GM19438 (cell line): ENCODE data around the gene GLE1.

Experiments
- ATAC-seq: cut with Tn5 transposase; IDR thresholded peaks from one replicate; pipeline ENCODE4 v1.9.1; 2021; ENCODE audit warnings: low read depth; ENCODE audit not compliant: unreplicated experiment

GLE1 gene

DNA sequence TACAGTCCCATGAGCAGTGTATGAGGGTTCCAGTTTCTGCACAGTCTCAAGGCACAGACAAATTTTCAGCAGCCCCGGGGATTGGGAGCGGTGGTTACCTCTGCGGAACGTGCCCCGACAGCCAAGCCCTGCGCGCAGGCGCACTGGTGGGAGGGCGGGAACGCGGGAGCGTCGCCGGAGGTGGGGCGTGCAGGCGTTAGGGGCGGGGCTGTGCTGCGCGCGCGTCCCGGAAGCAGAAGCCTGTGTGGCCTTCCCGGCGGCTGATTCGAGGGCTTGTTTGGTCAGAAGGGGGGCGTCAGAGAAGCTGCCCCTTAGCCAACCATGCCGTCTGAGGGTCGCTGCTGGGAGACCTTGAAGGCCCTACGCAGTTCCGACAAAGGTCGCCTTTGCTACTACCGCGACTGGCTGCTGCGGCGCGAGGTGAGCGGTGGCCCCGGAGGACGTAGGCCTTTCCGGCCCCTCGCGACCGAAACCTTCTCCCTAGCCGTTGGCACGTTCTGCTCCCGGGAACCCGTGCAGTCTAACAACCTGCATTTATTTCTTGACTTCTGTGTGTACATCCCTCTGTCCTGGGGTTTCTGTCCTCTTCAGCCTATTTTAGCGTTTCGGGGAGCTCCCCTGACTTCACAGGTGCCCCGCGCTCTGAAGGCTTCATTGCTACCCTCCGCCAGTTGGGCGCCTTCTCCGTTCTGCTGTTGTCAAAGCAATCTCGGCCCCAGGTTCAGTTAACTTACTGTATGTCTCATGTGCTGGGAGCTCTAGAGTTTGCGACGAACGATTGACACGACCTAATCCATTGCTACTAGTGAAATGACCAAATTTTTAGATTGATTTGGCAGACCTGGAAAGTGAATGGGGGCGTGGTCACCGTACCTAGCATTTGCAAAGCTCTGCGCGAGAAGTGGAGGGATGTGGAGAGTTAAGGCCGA, at the start of gene GLE1:
Gene GLE1, plus strand, starts transcription at position 235 of the 929 bp plus-strand sequence. Its CDS starts 87 bp downstream, at position 322.
- ATAC-seq, result peak; percentile 90

GRCh38 chr9:128454991-128455390, 49.5 kb upstream of the GLE1 start:
- no peak for ATAC-seq

- ATAC-seq, result peak; percentile 86
Observed at GRCh38 chr9:128455849-128456612, 48.5 kb upstream of the GLE1 start, which contains the start of gene ODF2. Gene ODF2 (plus strand): TSS chr9:128456006. CDS start chr9:128456092, 86 bp downstream.

GRCh38 chr9:128456613-128457061, 47.9 kb upstream of the GLE1 start:
- peak; percentile 49 for ATAC-seq

GRCh38 chr9:128457207-128457606, 47.3 kb upstream of the GLE1 start:
- no peak for ATAC-seq

DNA sequence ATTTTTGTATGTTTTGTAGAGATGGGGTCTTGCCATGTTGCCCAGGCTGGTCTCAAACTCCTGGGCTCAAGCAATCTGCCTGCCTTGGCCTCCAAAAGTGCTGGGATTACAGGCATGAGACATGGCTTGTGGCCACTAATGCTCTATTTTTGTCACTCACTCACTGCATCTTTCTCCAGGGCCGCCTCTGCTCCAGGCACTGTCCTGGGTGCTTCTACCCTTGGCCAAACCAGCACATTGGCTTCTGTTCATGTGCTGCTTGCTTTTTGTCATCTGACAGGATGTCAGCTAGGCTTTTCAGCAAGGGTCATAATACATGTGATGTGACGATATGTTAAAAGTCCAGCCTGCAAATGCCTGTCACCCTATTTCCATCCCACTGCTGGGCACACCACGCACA, 45.5 kb upstream of the GLE1 start:
- ATAC-seq, result no peak

- no peak for ATAC-seq
Observed at GRCh38 chr9:128469070-128469469, 35.4 kb upstream of the GLE1 start.

GRCh38 chr9:128470560-128470959, 34.0 kb upstream of the GLE1 start:
- no peak for ATAC-seq

GRCh38 chr9:128473104-128473503, 31.4 kb upstream of the GLE1 start:
- ATAC-seq, result no peak

- no peak for ATAC-seq
Observed at GRCh38 chr9:128475867-128476266, 28.7 kb upstream of the GLE1 start.

DNA sequence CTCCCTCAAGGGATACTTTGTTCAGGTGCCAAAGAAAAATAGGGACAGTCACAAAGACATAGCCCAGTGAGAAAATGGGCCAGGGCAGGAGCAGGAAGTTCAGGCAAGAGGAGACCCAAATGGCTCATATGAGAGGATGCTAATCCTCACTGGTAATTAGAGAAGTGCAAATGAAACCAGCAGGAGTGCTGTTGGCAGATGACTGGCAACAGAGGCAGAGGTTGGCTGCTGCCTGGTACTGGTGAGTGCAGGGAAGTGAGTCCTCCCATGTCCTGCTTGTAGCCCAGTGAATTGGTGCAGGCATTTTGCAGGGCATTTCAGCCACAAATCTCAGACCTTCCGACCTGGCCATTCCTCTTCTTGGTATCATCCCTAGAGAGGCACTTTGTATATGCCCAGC, 25.3 kb upstream of the GLE1 start:
- ATAC-seq, result no peak

- ATAC-seq, result no peak
Observed at GRCh38 chr9:128481561-128481960, 23.0 kb upstream of the GLE1 start.

DNA sequence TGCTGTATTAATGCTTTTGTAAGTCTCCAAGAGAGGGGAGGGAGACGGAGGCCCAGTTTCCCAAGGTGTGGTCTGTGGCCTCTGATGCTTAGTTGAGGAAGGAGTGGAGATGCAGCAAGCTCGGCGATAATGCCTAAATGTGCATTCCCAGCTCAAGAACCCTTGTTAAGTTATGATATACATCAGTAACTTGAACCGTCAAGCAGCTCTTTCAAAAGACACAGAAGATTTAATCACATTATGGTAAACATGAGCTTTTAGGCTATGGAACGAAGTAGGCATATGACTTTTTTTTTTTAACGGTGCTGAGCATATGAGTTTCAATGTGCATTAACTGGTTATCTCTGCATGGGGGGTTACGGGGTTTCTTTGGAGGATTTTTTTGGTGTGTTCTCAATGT, 22.3 kb upstream of the GLE1 start:
- ATAC-seq, result no peak

DNA sequence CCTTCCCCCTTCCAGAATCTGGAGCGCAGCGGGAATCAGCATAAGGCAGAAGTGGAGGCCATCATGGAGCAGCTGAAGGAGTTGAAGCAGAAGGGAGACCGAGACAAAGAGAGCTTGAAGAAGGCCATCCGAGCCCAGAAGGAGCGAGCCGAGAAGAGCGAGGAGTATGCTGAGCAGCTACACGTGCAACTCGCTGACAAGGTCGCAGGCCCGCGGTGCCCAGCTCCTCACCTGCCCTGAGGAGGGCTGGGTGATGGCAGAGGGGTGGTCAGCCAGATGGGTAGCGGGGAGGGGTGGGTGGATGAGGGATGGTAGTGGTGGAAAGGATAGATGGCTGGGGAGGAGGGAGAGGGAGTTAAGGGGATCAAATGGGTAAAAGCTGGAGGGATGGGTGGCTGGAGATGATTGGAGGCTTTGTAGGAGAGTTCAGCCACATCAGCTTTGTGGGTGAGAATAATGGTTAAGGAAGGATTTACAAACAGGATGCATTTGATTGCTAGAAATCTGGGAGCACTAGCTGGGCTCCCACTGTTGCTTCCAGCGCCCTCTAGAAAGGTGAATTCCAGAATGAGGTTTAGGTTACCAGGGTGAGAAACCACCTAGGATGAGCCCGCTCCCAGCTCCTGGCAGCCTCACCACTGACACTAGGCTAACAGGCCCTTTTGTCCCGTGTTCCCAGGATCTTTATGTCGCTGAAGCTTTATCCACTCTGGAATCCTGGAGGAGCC, 19.7 kb upstream of the GLE1 start:
- no peak for ATAC-seq

DNA sequence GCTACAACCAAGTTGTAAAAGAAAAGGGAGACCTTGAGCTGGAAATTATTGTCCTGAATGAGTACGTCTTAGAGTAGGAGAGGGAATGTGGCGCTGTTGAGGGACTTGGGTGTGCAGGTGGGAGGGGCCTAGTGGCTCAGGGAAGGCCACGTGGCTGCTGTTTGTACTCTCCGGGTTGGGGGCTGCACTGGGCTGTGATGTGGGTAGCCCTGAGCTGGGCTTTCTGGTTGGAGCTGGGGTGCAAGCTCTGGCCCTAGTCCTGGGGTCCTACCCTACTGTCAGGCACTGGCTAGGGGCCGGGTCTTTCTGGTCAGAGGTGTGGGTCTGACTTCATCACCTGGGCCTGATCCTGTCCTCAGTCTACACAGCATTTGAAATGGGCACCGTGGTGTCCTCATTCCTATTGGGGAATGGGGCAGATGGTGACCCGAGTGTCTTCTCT, 19.1 kb upstream of the GLE1 start:
- no peak for ATAC-seq

DNA sequence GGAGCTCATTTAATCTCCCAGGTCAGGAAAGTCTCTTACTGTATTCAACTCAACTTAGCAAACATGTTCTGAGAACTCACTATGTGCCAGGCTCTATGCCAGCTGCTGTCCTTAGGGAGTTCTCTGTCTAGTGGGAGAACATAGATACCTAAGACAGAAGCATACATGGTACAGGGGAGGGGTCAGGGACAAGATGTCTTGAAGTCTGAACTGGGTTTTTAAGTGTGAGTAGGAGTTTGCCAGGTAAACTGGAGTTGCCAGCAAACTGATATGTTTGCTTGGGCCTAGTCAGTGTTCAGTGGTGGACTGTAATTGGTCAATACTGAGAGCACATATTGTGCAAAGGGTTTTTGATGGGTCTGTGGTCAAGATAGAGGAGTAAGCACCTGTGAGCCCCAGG, 18.3 kb upstream of the GLE1 start:
- no peak for ATAC-seq

DNA sequence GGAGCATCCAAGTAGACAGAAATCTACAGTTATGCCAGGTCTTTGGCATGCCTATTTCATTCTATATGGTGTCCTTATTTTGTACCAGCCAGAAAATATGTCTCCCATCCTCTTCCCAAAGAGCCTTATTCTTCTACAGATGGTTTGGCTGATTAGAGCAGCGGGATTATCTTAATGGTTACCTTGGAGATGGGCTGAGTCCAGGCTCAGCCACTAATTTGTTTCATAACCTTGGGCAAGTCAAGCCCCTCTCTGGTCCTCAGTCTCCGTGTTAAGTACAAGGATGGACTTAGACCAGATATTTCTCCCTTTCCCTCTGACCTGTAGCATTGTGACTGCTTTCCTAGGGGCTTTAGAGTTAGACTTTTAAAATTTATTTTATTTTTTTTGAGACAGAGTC, 11.1 kb upstream of the GLE1 start:
- no peak for ATAC-seq

DNA sequence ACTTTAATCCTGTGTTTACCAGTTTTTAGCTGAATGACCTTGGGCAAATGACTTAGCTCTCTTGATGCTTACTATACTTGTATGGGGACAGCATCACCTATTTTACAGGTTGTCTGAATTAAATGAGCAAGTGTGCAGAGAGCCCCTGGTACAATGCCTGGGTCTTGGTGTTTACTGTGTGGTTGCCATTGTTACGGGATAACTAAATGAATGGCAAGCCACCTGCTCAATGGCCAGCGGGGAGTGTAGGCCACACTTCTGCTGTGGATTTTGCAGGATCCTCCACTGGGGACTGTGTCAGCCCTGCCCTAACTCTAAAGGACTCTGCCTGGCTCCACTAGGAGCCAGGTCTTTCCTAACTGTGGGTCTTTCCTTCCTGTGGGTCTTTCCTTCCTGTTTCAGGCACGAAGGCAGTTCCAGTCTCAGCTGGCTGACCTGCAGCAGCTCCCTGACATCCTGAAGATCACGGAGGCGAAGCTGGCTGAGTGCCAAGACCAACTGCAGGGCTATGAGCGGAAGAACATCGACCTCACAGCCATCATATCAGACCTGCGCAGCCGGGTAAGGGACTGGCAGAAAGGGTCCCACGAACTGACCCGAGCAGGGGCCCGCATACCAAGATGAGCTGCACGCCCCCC, 10.3 kb upstream of the GLE1 start:
- no peak for ATAC-seq

DNA sequence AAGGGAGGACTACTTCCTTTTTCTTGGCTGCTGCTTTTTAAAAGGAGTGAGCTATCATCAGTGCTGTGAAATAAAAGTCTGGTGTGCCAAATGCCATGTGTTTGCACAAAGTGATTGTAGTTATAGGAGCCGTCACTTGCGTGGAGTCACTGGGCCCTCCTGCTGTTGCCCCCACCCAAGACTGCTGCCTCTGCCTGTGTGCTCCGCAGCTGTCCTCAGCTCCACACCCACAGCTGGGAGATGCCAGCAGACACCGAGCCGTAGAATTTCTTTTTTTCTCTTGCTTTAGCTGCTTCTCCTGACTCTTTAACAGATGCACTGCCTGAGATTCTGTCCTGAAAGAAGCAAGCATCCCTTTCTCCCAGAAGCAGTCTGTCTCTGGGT, 9.8 kb upstream of the GLE1 start:
- no peak for ATAC-seq

DNA sequence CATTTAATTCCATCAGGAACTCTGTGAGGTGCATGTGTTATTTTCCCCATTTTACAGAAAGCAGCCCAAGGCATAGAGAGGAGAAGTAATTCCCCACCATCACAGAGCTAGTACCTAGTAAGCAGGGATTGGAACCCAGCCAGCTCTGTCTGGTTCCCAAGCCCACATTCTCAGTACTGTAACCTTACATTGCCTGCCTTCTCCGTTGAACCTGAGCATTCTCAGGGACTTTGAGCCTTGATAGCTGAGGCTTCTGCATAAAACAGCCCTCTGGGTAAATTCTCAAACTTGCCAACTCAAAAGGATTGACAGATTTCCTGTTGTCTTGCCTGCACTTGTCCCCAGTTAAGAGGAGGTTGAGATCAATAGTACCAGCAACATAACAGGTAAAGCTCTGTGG, 9.2 kb upstream of the GLE1 start:
- ATAC-seq, result no peak
